Brain microvascular endothelial cell (primary cell): ENCODE results near the gene RELL2.

Source experiments
- DNase-seq: peaks from one replicate; pipeline ENCODE4 v3.0.0-alpha.2; 2020
- H3K27ac ChIP-seq: fragments of 250-450 bp; sonication (Bioruptor Pico); 2 replicates; pipeline ENCODE4 v1.5.1; 2020; ENCODE audit warnings: mild to moderate bottlenecking, moderate library complexity
- H3K27me3 ChIP-seq: fragments of 250-450 bp; sonication (Bioruptor Pico); replicated peaks from 2 replicates; pipeline ENCODE4 v1.5.1; 2020; ENCODE audit warnings: mild to moderate bottlenecking
- H3K36me3 ChIP-seq: fragments of 250-450 bp; sonication (Bioruptor Pico); replicated peaks from 2 replicates; pipeline ENCODE4 v1.5.1; 2020; ENCODE audit warnings: mild to moderate bottlenecking
- H3K4me3 ChIP-seq: 2 replicates; pipeline ENCODE4 v1.5.1; 2011; ENCODE audit warnings: low read depth, mild to moderate bottlenecking, control low read depth, low read length, moderate library complexity
- CTCF ChIP-seq: IDR thresholded peaks from 2 replicates; pipeline ENCODE4 v1.5.1; 2011; ENCODE audit warnings: low read depth, mild to moderate bottlenecking, moderate library complexity, low read length, control low read depth, inconsistent platforms; ENCODE audit errors: missing control alignments
- in situ Hi-C: cut with HindIII; loops from 2 replicates; pipeline ENCODE4 v1.10.0; 2017; ENCODE audit warnings: low sequenced_read_pairs, low pct_ligation_motif_present

Gene RELL2

GRCh38 chr5:141617128-141617527 lies 19.7 kb upstream of the RELL2 start:
- in situ Hi-C loops: no loop called here
- no peak for DNase-seq
- TF ChIP-seq CTCF: no peak
- Histone ChIP-seq H3K4me3 (peak overlapping the region; percentile 83), H3K27me3 (no peaks in the 10 kb centered on the region), H3K36me3 (peaks cover 18% of the 10 kb centered on the region), H3K27ac (no peak overlapping the region)

GRCh38 chr5:141617682-141618029 lies 19.1 kb upstream of the RELL2 start:
- Histone ChIP-seq H3K27me3 (no peaks in the 10 kb centered on the region), H3K27ac (no peak overlapping the region), H3K4me3 (peak overlapping the region; percentile 83), H3K36me3 (peaks cover 20% of the 10 kb centered on the region)
- no peak for TF ChIP-seq CTCF
- in situ Hi-C loops: no loop called here
- no peak for DNase-seq

GRCh38 chr5:141618030-141618803 lies 18.6 kb upstream of the RELL2 start:
- Histone ChIP-seq H3K27ac (peak overlapping the region; percentile 43), H3K4me3 (peak overlapping the region; percentile 83), H3K27me3 (no peaks in the 10 kb centered on the region), H3K36me3 (peaks cover 23% of the 10 kb centered on the region)
- in situ Hi-C loops: no loop called here
- no peak for DNase-seq
- TF ChIP-seq CTCF: no peak

- Histone ChIP-seq H3K27me3 (no peaks in the 10 kb centered on the region), H3K36me3 (peaks cover 27% of the 10 kb centered on the region), H3K27ac (peak within 1 kb of the TSS; percentile 43), H3K4me3 (peak within 1 kb of the TSS; percentile 83)
- in situ Hi-C loops: no loop called here
- TF ChIP-seq CTCF: peak; percentile 87
- DNase-seq: peak; percentile 93
Observed at GRCh38 chr5:141618804-141619554, 17.8 kb upstream of the RELL2 start, which contains the start of gene DIAPH1. TSS of gene DIAPH1 (minus strand) at chr5:141619000. CDS start at chr5:141618914, 86 bp downstream.

GRCh38 chr5:141623186-141623585 lies 13.6 kb upstream of the RELL2 start:
- Histone ChIP-seq H3K4me3 (no peak overlapping the region), H3K36me3 (peaks cover 51% of the 10 kb centered on the region), H3K27ac (no peak overlapping the region), H3K27me3 (no peaks in the 10 kb centered on the region)
- no peak for TF ChIP-seq CTCF
- DNase-seq: no peak
- in situ Hi-C loops: no loop called here
